ENCODE results near the gene TRAM2. TPM values are rescaled to one million over a fixed set of nuclear protein-coding genes. Genes with fewer than 3 reads are reported as not detected.

Gene TRAM2
- total RNA-seq, 6 experiments from 2014 or later, result 191 to 235 (median 215) TPM

DNA sequence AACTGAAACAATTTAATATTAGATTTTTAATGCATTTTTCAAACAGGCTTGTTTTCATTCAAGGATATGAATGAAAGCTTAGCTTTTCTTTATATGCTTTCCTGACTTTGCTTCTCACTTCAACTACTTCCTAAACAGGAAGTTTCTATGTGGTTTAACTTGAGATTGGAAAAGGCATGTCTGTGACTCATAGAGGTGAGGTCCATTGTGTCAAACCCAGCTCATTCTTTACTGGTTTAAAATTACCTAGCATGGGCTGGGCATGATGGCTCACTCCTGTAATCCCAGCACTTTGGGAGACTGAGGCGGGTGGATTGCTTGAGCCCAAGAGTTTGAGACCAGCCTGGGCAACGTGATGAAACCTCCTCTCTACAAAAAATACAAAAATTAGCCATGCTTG, 122.3 kb downstream of the TRAM2 start:
- no peaks in the 10 kb centered on the region for H3K27me3 Mint-ChIP-seq (ENCODE audit: insufficient read depth)
- H3K36me3 Mint-ChIP-seq (ENCODE audit: low read depth), result peaks cover 18% of the 10 kb centered on the region
- no peak overlapping the region for H3K4me3 Mint-ChIP-seq
- H3K9me3 Mint-ChIP-seq, result peaks cover 17% of the 10 kb centered on the region
- no peak for DNase-seq
- TF ChIP-seq, protein P1, sequence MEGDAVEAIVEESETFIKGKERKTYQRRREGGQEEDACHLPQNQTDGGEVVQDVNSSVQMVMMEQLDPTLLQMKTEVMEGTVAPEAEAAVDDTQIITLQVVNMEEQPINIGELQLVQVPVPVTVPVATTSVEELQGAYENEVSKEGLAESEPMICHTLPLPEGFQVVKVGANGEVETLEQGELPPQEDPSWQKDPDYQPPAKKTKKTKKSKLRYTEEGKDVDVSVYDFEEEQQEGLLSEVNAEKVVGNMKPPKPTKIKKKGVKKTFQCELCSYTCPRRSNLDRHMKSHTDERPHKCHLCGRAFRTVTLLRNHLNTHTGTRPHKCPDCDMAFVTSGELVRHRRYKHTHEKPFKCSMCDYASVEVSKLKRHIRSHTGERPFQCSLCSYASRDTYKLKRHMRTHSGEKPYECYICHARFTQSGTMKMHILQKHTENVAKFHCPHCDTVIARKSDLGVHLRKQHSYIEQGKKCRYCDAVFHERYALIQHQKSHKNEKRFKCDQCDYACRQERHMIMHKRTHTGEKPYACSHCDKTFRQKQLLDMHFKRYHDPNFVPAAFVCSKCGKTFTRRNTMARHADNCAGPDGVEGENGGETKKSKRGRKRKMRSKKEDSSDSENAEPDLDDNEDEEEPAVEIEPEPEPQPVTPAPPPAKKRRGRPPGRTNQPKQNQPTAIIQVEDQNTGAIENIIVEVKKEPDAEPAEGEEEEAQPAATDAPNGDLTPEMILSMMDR (IDR thresholded peaks at IDR 0.05), result no peak
- peaks cover 14% of the 10 kb centered on the region for H3K4me1 Mint-ChIP-seq (ENCODE audit: low read depth)
- no peak overlapping the region for H3K27ac Mint-ChIP-seq

Other genes with a start within 250 kb of the TRAM2 start
- 1 to 10 TPM; 2.8 to 3.8 (median 3.1) TPM for gene PAQR8, start 214.9 kb downstream of the TRAM2 start, total RNA-seq (2021; fragmentation: NEBNext Ultra II Directional; extraction: Animal tissue kit (Norgen Biotek cat#: 25700))
- 10 to 100 TPM in 5 of 6 experiments, 1 to 10 TPM in 1; 10.0 to 17.3 (median 13.8) TPM for gene EFHC1, start 156.7 kb downstream of the TRAM2 start, total RNA-seq (2021; fragmentation: NEBNext Ultra II Directional; extraction: Animal tissue kit (Norgen Biotek cat#: 25700))
- 10 to 100 TPM; 36.3 to 48.0 (median 45.0) TPM for gene TMEM14A, start 94.1 kb upstream of the TRAM2 start, total RNA-seq (2021; fragmentation: NEBNext Ultra II Directional; extraction: Animal tissue kit (Norgen Biotek cat#: 25700))
- not detected for gene GSTA2, start 186.4 kb upstream of the TRAM2 start, total RNA-seq (2021; fragmentation: NEBNext Ultra II Directional; extraction: Animal tissue kit (Norgen Biotek cat#: 25700))
- under 1 TPM in 3 of 6 experiments, not detected in 3; 0.23 to 0.47 (median 0.28) TPM for gene GSTA1, start 226.8 kb upstream of the TRAM2 start, total RNA-seq (2021; fragmentation: NEBNext Ultra II Directional; extraction: Animal tissue kit (Norgen Biotek cat#: 25700))

Measured in HFFc6 (cell line).